GM21619 (cell line): ENCODE data around the gene FER.
"Not testable (repeated sequence)": the region's sequence is repeated elsewhere in the genome, so short reads cannot be mapped to it uniquely, and the experiment has no call there.

Experiments used
- ATAC-seq: cut with Tn5 transposase; IDR thresholded peaks from one replicate; pipeline ENCODE4 v1.9.1; 2021; ENCODE audit not compliant: unreplicated experiment

FER gene

GRCh38 chr5:108946008-108946407 lies 198.3 kb downstream of the FER start:
- ATAC-seq, result no peak

GRCh38 chr5:108947164-108947563 lies 199.5 kb downstream of the FER start:
- ATAC-seq, result no peak

- no peak for ATAC-seq
These were observed 202.6 kb downstream of the FER start for GRCh38 chr5:108950276-108950675.

GRCh38 chr5:108953940-108954339 lies 206.2 kb downstream of the FER start:
- ATAC-seq, result no peak

- no peak for ATAC-seq
These were observed 209.6 kb downstream of the FER start for GRCh38 chr5:108957333-108957732.

- ATAC-seq, result no peak
These were observed 219.2 kb downstream of the FER start for GRCh38 chr5:108966910-108967309.

- no peak for ATAC-seq
These were observed 226.9 kb downstream of the FER start for GRCh38 chr5:108974594-108974993.

GRCh38 chr5:108975697-108976096 lies 228.0 kb downstream of the FER start:
- ATAC-seq, result no peak

- no peak for ATAC-seq
These were observed 235.9 kb downstream of the FER start for GRCh38 chr5:108983461-108984092.

GRCh38 chr5:108989761-108990392 lies 242.2 kb downstream of the FER start:
- ATAC-seq, result no peak

GRCh38 chr5:108992396-108993085 lies 244.8 kb downstream of the FER start:
- not testable (repeated sequence) for ATAC-seq

- ATAC-seq, result not testable (repeated sequence)
These were observed 245.7 kb downstream of the FER start for GRCh38 chr5:108993440-108993839.

- ATAC-seq, result no peak
These were observed 250.0 kb downstream of the FER start for GRCh38 chr5:108997720-108998119.

- no peak for ATAC-seq
These were observed 250.5 kb downstream of the FER start for GRCh38 chr5:108998216-108998615.

GRCh38 chr5:109003928-109004327 lies 256.2 kb downstream of the FER start:
- no peak for ATAC-seq

- ATAC-seq, result no peak
These were observed 257.8 kb downstream of the FER start for GRCh38 chr5:109005297-109006009.

- ATAC-seq, result no peak
These were observed 258.4 kb downstream of the FER start for GRCh38 chr5:109006129-109006528.

GRCh38 chr5:109016300-109016699 lies 268.6 kb downstream of the FER start:
- peak; percentile 79 for ATAC-seq

- ATAC-seq, result no peak
These were observed 274.4 kb downstream of the FER start for GRCh38 chr5:109022056-109022455.

GRCh38 chr5:109025729-109026128 lies 278.0 kb downstream of the FER start:
- not testable (repeated sequence) for ATAC-seq

GRCh38 chr5:109027983-109028607 lies 280.4 kb downstream of the FER start:
- no peak for ATAC-seq
